ENCODE measurements around the gene SLCO3A1.

- TF ChIP-seq EP300 (IDR thresholded peaks at IDR 0.05) (no peak), CTCF (IDR thresholded peaks at IDR 0.05) (no peak), POLR2A (IDR thresholded peaks at IDR 0.05) (no peak), POLR2AphosphoS5 (IDR thresholded peaks at IDR 0.05) (no peak)
Measured at GRCh38 chr15:92051716-92052115, 198.2 kb downstream of the SLCO3A1 start.
